KMS-11 (cell line): ENCODE measurements around the gene PABPN1.

Experiments used
- H2AFZ ChIP-seq: fragments of 200-600 bp; sonication (generic); 2 replicates; pipeline ENCODE4 v1.6.1; 2016; ENCODE audit warnings: antibody characterized with exemption, mixed run types, low read depth
- H3K27ac ChIP-seq: fragments of 200-600 bp; sonication (generic); 2 replicates; pipeline ENCODE4 v1.6.1; 2016; ENCODE audit warnings: mild to moderate bottlenecking, mixed run types
- H3K27me3 ChIP-seq: fragments of 200-600 bp; sonication (generic); 2 replicates; pipeline ENCODE4 v1.6.1; 2017; ENCODE audit warnings: mild to moderate bottlenecking, low read depth, mixed run types, moderate library complexity; ENCODE audit not compliant: insufficient read depth
- H3K36me3 ChIP-seq: fragments of 200-600 bp; sonication (generic); 2 replicates; pipeline ENCODE4 v1.6.1; 2017; ENCODE audit warnings: mild to moderate bottlenecking, mixed run types; ENCODE audit not compliant: insufficient read depth
- H3K4me1 ChIP-seq: fragments of 200-600 bp; sonication (generic); 2 replicates; pipeline ENCODE4 v1.6.1; 2016; ENCODE audit warnings: mild to moderate bottlenecking, low read depth, mixed run types; ENCODE audit not compliant: poor library complexity, severe bottlenecking
- H3K4me2 ChIP-seq: fragments of 200-600 bp; sonication (generic); 2 replicates; pipeline ENCODE4 v1.7.0; 2016; ENCODE audit warnings: mild to moderate bottlenecking, mixed run types
- H3K4me3 ChIP-seq: fragments of 200-600 bp; sonication (generic); IDR thresholded peaks from 2 replicates; pipeline ENCODE4 v1.6.1; 2017; ENCODE audit warnings: low read depth, low read length, mixed read lengths; ENCODE audit not compliant: insufficient read depth
- H3K79me2 ChIP-seq: fragments of 200-600 bp; sonication (generic); 2 replicates; pipeline ENCODE4 v1.6.1; 2016; ENCODE audit warnings: low read depth, mixed run types; ENCODE audit not compliant: insufficient read depth
- H3K9ac ChIP-seq: fragments of 200-600 bp; sonication (generic); 2 replicates; pipeline ENCODE4 v1.6.1; 2016; ENCODE audit warnings: mild to moderate bottlenecking, mixed run types
- H4K20me1 ChIP-seq: fragments of 200-600 bp; sonication (generic); 2 replicates; pipeline ENCODE4 v1.6.1; 2016; ENCODE audit warnings: mild to moderate bottlenecking, mixed run types; ENCODE audit not compliant: insufficient read depth
- CTCF ChIP-seq: fragments of 200-600 bp; sonication (generic); conservative IDR thresholded peaks from 2 replicates; pipeline ENCODE4 v1.6.1; 2017; ENCODE audit warnings: low read depth, mild to moderate bottlenecking, antibody characterized with exemption, low read length, moderate library complexity, mixed read lengths

PABPN1 gene

GRCh38 chr14:23365036-23365731 lies 43.9 kb downstream of the PABPN1 start, which contains the start of gene EFS:
TSS of gene EFS (minus strand) at chr14:23365172. CDS start at chr14:23365025, 147 bp downstream.
- H3K36me3 ChIP-seq: no peaks in the 10 kb centered on the region
- no peaks in the 10 kb centered on the region; the same call in 1 of the 2 replicates for H3K27me3 ChIP-seq
- H4K20me1 ChIP-seq: no peaks in the 10 kb centered on the region
- H3K9ac ChIP-seq: no peak within 1 kb of the TSS
- TF ChIP-seq CTCF: no peak
- H3K4me1 ChIP-seq: no peaks in the 10 kb centered on the region
- no peak within 1 kb of the TSS for H3K4me2 ChIP-seq
- H3K4me3 ChIP-seq: no peak within 1 kb of the TSS
- H3K27ac ChIP-seq: no peak within 1 kb of the TSS
- no peaks in the 10 kb centered on the region for H3K79me2 ChIP-seq
- H2AFZ ChIP-seq: no peak within 1 kb of the TSS

GRCh38 chr14:23365732-23366425 lies 44.6 kb downstream of the PABPN1 start:
- Histone ChIP-seq H3K4me1 (no peaks in the 10 kb centered on the region), H3K36me3 (no peaks in the 10 kb centered on the region), H3K79me2 (no peaks in the 10 kb centered on the region), H3K27me3 (no peaks in the 10 kb centered on the region; the same call in 1 of the 2 replicates), H4K20me1 (no peaks in the 10 kb centered on the region), H3K4me2 (no peak overlapping the region), H2AFZ (no peak overlapping the region), H3K27ac (no peak overlapping the region), H3K9ac (no peak overlapping the region), H3K4me3 (no peak overlapping the region)
- no peak for TF ChIP-seq CTCF

DNA sequence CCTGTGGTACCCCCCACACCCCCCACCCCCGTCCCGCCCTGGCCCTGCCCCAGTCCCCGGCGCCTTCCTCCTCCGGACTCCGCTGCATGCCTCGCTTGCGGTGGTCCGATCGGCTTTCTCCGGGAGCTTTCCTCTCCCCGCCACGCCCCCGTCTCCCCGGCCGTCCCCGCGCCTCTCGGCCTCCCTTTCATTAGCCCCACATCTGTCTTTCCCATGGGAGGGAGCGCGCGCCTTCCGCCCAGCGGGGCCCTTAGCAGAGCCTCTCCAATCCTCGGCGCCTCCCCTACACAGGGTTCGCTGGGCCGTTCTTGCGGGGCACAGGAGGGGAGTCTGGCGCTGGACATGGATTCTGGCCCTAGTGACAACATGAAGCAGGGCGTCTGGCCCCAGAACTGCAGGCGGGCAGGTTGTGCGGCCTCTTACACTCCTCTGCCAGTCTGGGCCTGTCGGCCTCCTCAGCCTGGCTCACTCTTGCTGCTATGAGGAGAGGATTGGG lies 45.2 kb downstream of the PABPN1 start:
- no peaks in the 10 kb centered on the region for H4K20me1 ChIP-seq

GRCh38 chr14:23370221-23370620 lies 49.0 kb downstream of the PABPN1 start:
- TF ChIP-seq CTCF: no peak

More for the DNA sequence above, 45.2 kb downstream of the PABPN1 start:
- no peak for TF ChIP-seq CTCF
- no peaks in the 10 kb centered on the region; the same call in 1 of the 2 replicates for H3K27me3 ChIP-seq
- no peak overlapping the region for H3K9ac ChIP-seq
- H2AFZ ChIP-seq: no peak overlapping the region
- H3K4me3 ChIP-seq: no peak overlapping the region
- no peak overlapping the region for H3K27ac ChIP-seq
- H3K79me2 ChIP-seq: no peaks in the 10 kb centered on the region
- no peaks in the 10 kb centered on the region for H3K36me3 ChIP-seq
- no peaks in the 10 kb centered on the region for H3K4me1 ChIP-seq
- H3K4me2 ChIP-seq: no peak overlapping the region

More at GRCh38 chr14:23370221-23370620, 49.0 kb downstream of the PABPN1 start:
- H3K79me2 ChIP-seq: no peaks in the 10 kb centered on the region
- no peaks in the 10 kb centered on the region; the same call in 1 of the 2 replicates for H3K27me3 ChIP-seq
- H3K4me3 ChIP-seq: no peak overlapping the region
- H2AFZ ChIP-seq: no peak overlapping the region
- no peak overlapping the region for H3K9ac ChIP-seq
- no peak overlapping the region for H3K4me2 ChIP-seq
- H3K36me3 ChIP-seq: no peaks in the 10 kb centered on the region
- no peaks in the 10 kb centered on the region for H3K4me1 ChIP-seq
- H4K20me1 ChIP-seq: no peaks in the 10 kb centered on the region
- H3K27ac ChIP-seq: no peak overlapping the region
